Heart left ventricle (tissue), 13 donors: Measurements from ENCODE around the gene CDKL5.

ENCODE experiments used
- CTCF ChIP-seq, 12 donors: fragments of 200-600 bp; sonication (generic) in 4 of 12; IDR thresholded peaks; one replicate each; pipeline versions ENCODE4 v1.5.0 to v1.8.0; 2018 to 2022; ENCODE audit warnings: antibody characterized with exemption in 12 of 12, mild to moderate bottlenecking in 5 of 12
- POLR2A ChIP-seq, 2 donors: fragments of 450-650 bp; IDR thresholded peaks; one replicate each; pipeline ENCODE4 v1.6.1; 2017; ENCODE audit warnings: antibody characterized with exemption in 2 of 2, mild to moderate bottlenecking in 2 of 2, moderate library complexity in 2 of 2
- donor health status: ischemic (EF 13 %, LVEDD 7.1; RV severe dilation, severe dysfunction).
- donor health status: DM: no; HTN: yes; CAD: no.
- donor health status: DM: no; HTN: no; CAD: no.
- donor health status: ischemic (EF 25% LVEDD 6.9; RV normal size, moderate dysfunction).
- donor health status: ischemic (EF 25% LVEDD 5.7; RV mildly dilated, moderate dysfunction).
- donor health status: ischemic (EF 35%, LVEDD 5.7; RV mildly dilated, moderate dysfunction).
- donor health status: nonischemic (EF 11% LVEDD 7.7; RV severe dilation, severe dysfunction).
- donor health status: DM: yes; HTN: yes; CAD: no.
- donor health status: PGD.
- donor health status: ischemic (EF 29% LVEDD 5.4; RV normal size, mild dysfunction).
- donor health status: nonischemic (EF 23%, LVEDD 6.1; RV moderate dilation, normal function).

GRCh38 chrX:18428006-18428405 lies 2.6 kb downstream of the CDKL5 start:
- TF ChIP-seq CTCF (IDR thresholded peaks at IDR 0.05): no peak
- no peak for TF ChIP-seq POLR2A (IDR thresholded peaks at IDR 0.05)
